Suprapubic skin (tissue), 4 donors: ENCODE data around the gene RGL4.

Experiments used
- CTCF ChIP-seq, 2 donors: fragments of 200-600 bp in 1 of 2; fragments of 450-650 bp in 1 of 2; sonication (generic) in 1 of 2; IDR thresholded peaks; one replicate each; pipeline ENCODE4 v1.5.1; 2016 to 2019; ENCODE audit warnings: antibody characterized with exemption in 2 of 2, mild to moderate bottlenecking in 1 of 2, moderate library complexity in 1 of 2
- EP300 ChIP-seq: sonication (generic); formaldehyde crosslinking; IDR thresholded peaks from one replicate; pipeline ENCODE4 v1.6.1; 2017; ENCODE audit warnings: antibody characterized with exemption
- POLR2A ChIP-seq, 2 donors: fragments of 450-650 bp; IDR thresholded peaks; one replicate each; pipeline ENCODE4 v1.6.1; 2017; ENCODE audit warnings: antibody characterized with exemption in 2 of 2, mild to moderate bottlenecking in 2 of 2, moderate library complexity in 2 of 2
- POLR2AphosphoS5 ChIP-seq, 3 donors: sonication (generic); formaldehyde crosslinking; IDR thresholded peaks; one replicate each; pipeline ENCODE4 v1.6.1; 2017; ENCODE audit warnings: antibody characterized with exemption in 3 of 3

GRCh38 chr22:23745791-23746190 lies 55.0 kb downstream of the RGL4 start:
- TF ChIP-seq POLR2A (IDR thresholded peaks at IDR 0.05) = no peak
- no peak for TF ChIP-seq CTCF (IDR thresholded peaks at IDR 0.05)
- TF ChIP-seq EP300 = no peak
- TF ChIP-seq POLR2AphosphoS5 (IDR thresholded peaks at IDR 0.05) = no peak
